Activated T-helper 9 cell treated with anti-CD3 and anti-CD28 coated beads, Interleukin-2, amount 50 U/mL, for 16 hours (primary cell): ENCODE data around the gene GABBR1.

Source experiments
- DNase-seq: peaks from one replicate; pipeline ENCODE4 v3.0.0-alpha.2; 2020; ENCODE audit warnings: low read depth

Gene GABBR1

GRCh38 chr6:29653452-29654038 is 20.6 kb upstream of the GABBR1 start:
- no peak for DNase-seq

- no peak for DNase-seq
Observed at GRCh38 chr6:29652198-29652584, 19.2 kb upstream of the GABBR1 start.

GRCh38 chr6:29651413-29652197 is 18.6 kb upstream of the GABBR1 start:
- no peak for DNase-seq

GRCh38 chr6:29649701-29650673 is 17.0 kb upstream of the GABBR1 start:
- peak; percentile 93 for DNase-seq

- no peak for DNase-seq
Observed at GRCh38 chr6:29647927-29648642, 15.1 kb upstream of the GABBR1 start.

- no peak for DNase-seq
Observed at GRCh38 chr6:29641430-29642148, 8.6 kb upstream of the GABBR1 start.

- DNase-seq: no peak
Observed at GRCh38 chr6:29637247-29637646, 4.3 kb upstream of the GABBR1 start.

GRCh38 chr6:29633534-29633905 is 537 bp upstream of the GABBR1 start:
- no peak for DNase-seq

GRCh38 chr6:29631860-29632731 is 887 bp downstream of the GABBR1 start:
- peak; percentile 55 for DNase-seq

GRCh38 chr6:29631209-29631810 is 1.7 kb downstream of the GABBR1 start:
- DNase-seq: no peak

GRCh38 chr6:29630315-29630714 is 2.7 kb downstream of the GABBR1 start:
- no peak for DNase-seq

GRCh38 chr6:29629571-29629970 is 3.4 kb downstream of the GABBR1 start:
- no peak for DNase-seq

- DNase-seq: peak; percentile 44
Observed at GRCh38 chr6:29628419-29629281, 4.3 kb downstream of the GABBR1 start.

- DNase-seq: peak; percentile 37
Observed at GRCh38 chr6:29627755-29628418, 5.1 kb downstream of the GABBR1 start.

GRCh38 chr6:29626948-29627754 is 5.8 kb downstream of the GABBR1 start:
- no peak for DNase-seq

- DNase-seq: no peak
Observed at GRCh38 chr6:29625337-29625930, 7.5 kb downstream of the GABBR1 start.

GRCh38 chr6:29624520-29624961 is 8.4 kb downstream of the GABBR1 start:
- DNase-seq: no peak
